Tibial nerve (tissue), 4 donors: ENCODE data around the gene NEK4.

ENCODE experiments used
- CTCF ChIP-seq, 5 experiments: fragments of 200-600 bp in 3 of 5; fragments of 450-650 bp in 2 of 5; sonication (generic) in 3 of 5; IDR thresholded peaks; one replicate each; pipeline ENCODE4 v1.5.1; 2016 to 2019; ENCODE audit warnings: antibody characterized with exemption in 5 of 5, mild to moderate bottlenecking in 3 of 5, moderate library complexity in 2 of 5
- EP300 ChIP-seq, 2 donors: sonication (generic); formaldehyde crosslinking; IDR thresholded peaks; one replicate each; pipeline ENCODE4 v1.6.1; 2017; ENCODE audit warnings: antibody characterized with exemption in 2 of 2, mild to moderate bottlenecking in 1 of 2
- POLR2A ChIP-seq, 2 donors: fragments of 450-650 bp; IDR thresholded peaks; one replicate each; pipeline ENCODE4 v1.6.1; 2017; ENCODE audit warnings: antibody characterized with exemption in 2 of 2, mild to moderate bottlenecking in 2 of 2, moderate library complexity in 2 of 2

GRCh38 chr3:52777959-52778805 is 7.4 kb upstream of the NEK4 start:
- TF ChIP-seq CTCF (IDR thresholded peaks at IDR 0.05), result no peak
- TF ChIP-seq POLR2A (IDR thresholded peaks at IDR 0.05), result no peak
- no peak for TF ChIP-seq EP300 (IDR thresholded peaks at IDR 0.05)
